CD4-positive, CD25-positive, alpha-beta regulatory T cell (primary cell): Measurements from ENCODE around the gene SATB2. TPM values are rescaled to one million over a fixed set of nuclear protein-coding genes. Genes with fewer than 3 reads are reported as not detected.
A peak's percentile ranks its signal among the peaks of the same experiment; 100 is the strongest.

Experiments
- ATAC-seq, 2 donors: fragments of 150-1000 bp; cut with Tn5 transposase; one replicate each; pipeline ENCODE4 v1.10.0; 2021; ENCODE audit warnings: low read depth in 2 of 2, moderate number of reproducible peaks in 2 of 2, moderate library complexity in 1 of 2
- DNase-seq, 3 donors: peaks; one replicate each; pipeline versions ENCODE4 v3.0.0 to v3.0.0-alpha.2; 2012 to 2022; ENCODE audit warnings: mixed read lengths in 1 of 3
- H3K27ac ChIP-seq: one replicate; pipeline ENCODE4 v1.7.0; 2013; ENCODE audit warnings: mild to moderate bottlenecking, low read length; ENCODE audit not compliant: insufficient read depth, poor library complexity, severe bottlenecking
- H3K27me3 ChIP-seq: one replicate; pipeline ENCODE4 v1.7.0; 2013; ENCODE audit warnings: low read length; ENCODE audit not compliant: control insufficient read depth, insufficient read depth
- H3K36me3 ChIP-seq: one replicate; pipeline ENCODE4 v1.7.0; 2013; ENCODE audit warnings: mild to moderate bottlenecking, low read length, moderate library complexity; ENCODE audit not compliant: control insufficient read depth, insufficient read depth
- H3K4me1 ChIP-seq: 2 replicates; pipeline ENCODE4 v1.7.0; 2013; ENCODE audit warnings: mild to moderate bottlenecking, low read length; ENCODE audit not compliant: insufficient read depth, control insufficient read depth, poor library complexity, severe bottlenecking
- H3K4me3 ChIP-seq: one replicate; pipeline ENCODE4 v1.7.0; 2013; ENCODE audit warnings: low read depth, mild to moderate bottlenecking, low read length, moderate library complexity
- H3K9me3 ChIP-seq, 2 experiments: 1 replicate in 1 of 2; 2 replicates in 1 of 2; pipeline ENCODE4 v1.7.0; 2013; ENCODE audit warnings: low read length in 2 of 2, mild to moderate bottlenecking in 1 of 2, moderate library complexity in 1 of 2; ENCODE audit not compliant: control insufficient read depth in 2 of 2
- H3K27ac Mint-ChIP-seq, 3 donors: one replicate each; pipeline ENCODE4 v1.8.0; 2020 to 2022; ENCODE audit warnings: mild to moderate bottlenecking in 3 of 3, mixed read lengths in 3 of 3, moderate library complexity in 2 of 3
- H3K27me3 Mint-ChIP-seq: one replicate; pipeline ENCODE4 v1.8.0; 2022; ENCODE audit warnings: mild to moderate bottlenecking, mixed read lengths
- H3K36me3 Mint-ChIP-seq: one replicate; pipeline ENCODE4 v1.8.0; 2020; ENCODE audit warnings: mixed read lengths
- H3K4me1 Mint-ChIP-seq, 4 donors: one replicate each; pipeline ENCODE4 v1.8.0; 2020 to 2022; ENCODE audit warnings: mixed read lengths in 4 of 4, mild to moderate bottlenecking in 1 of 4
- H3K4me3 Mint-ChIP-seq, 4 donors: one replicate each; pipeline ENCODE4 v1.8.0; 2020 to 2022; ENCODE audit warnings: mild to moderate bottlenecking in 4 of 4, mixed read lengths in 4 of 4, moderate library complexity in 3 of 4
- H3K9me3 Mint-ChIP-seq, 7 donors: one replicate each; pipeline ENCODE4 v1.8.0; 2020 to 2022; ENCODE audit warnings: mixed read lengths in 7 of 7, mild to moderate bottlenecking in 3 of 7, moderate library complexity in 2 of 7
- polyA plus RNA-seq, 4 donors: library from polyadenylated mRNA; unstranded; fragments of 300-500 nt; fragmentation: Illumina TruSeq; gene quantifications; one replicate each; pipeline ENCODE4 v1.2.3, GENCODE V29; 2021
- total RNA-seq: library from RNA; stranded (reverse); gene quantifications from one replicate; pipeline ENCODE4 v1.2.3, GENCODE V29; 2022

The SATB2 gene
- total and polyA plus RNA-seq, 5 donors from 2014 or later: 0.05 TPM; not detected in 4

DNA sequence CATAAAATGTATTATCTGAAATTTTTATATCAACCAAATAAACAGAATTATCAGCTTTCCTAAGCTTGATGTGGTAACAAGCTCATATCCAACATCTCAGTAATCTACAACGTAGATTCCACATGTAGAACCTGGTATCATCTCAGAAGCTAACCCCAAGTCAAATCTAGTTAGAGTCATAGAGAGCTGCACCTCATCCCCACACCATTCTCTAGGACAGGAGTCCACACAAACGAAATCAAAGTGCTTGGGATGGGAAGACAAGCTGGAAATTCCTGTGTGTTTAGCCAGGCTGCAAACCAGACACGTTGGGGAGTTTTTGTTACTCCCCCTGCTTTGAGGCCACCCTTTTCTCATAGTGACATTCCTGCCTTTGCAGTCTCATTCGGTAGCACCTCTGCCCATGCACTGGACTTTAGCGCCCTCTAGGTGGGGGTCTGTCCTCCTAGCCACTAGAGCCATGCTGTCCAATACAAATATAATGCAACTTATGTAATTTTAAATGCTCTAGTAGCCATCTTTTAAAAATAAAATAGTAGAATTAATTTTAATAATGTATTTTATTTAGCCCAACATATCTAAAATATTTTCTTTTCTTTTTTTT lies 28.1 kb upstream of the SATB2 start:
- no peaks in the 10 kb centered on the region for H3K36me3 ChIP-seq
- no peaks in the 10 kb centered on the region for H3K4me1 ChIP-seq
- H3K27ac ChIP-seq: no peak overlapping the region
- no peak for ATAC-seq
- no peak overlapping the region for H3K4me3 ChIP-seq
- peaks cover 2% of the 10 kb centered on the region for H3K27me3 ChIP-seq
- H3K9me3 ChIP-seq: no peaks in the 10 kb centered on the region
- H3K4me1 Mint-ChIP-seq: no peaks in the 10 kb centered on the region
- peak in 1 of 3 donors; percentile 28 for DNase-seq
- H3K4me3 Mint-ChIP-seq: no peak overlapping the region
- no peak overlapping the region for H3K27ac Mint-ChIP-seq
- no peaks in the 10 kb centered on the region for H3K36me3 Mint-ChIP-seq
- H3K27me3 Mint-ChIP-seq: peaks cover 27% of the 10 kb centered on the region
- no peaks in the 10 kb centered on the region for H3K9me3 Mint-ChIP-seq

DNA sequence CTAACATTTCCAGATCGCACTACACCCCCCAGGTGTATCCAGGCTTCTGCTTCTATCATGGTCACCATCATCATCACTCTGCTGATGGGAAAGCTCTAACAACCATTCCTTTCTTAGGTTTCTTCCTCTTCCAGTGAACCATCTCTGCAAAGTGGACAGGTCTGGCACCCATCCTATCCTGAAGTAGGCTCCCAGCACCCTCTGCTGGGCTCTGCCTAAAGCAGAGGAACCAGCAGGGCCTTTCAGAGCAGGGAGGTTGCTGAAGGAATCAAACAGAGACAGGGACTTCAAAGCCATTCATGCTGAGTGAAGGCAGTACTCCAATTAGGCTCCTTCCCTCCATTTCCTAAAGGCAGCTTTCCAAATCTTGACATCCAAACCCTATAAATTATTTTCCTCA lies 27.2 kb upstream of the SATB2 start:
- Histone ChIP-seq H3K36me3 (no peaks in the 10 kb centered on the region), H3K27ac (no peak overlapping the region), H3K9me3 (no peaks in the 10 kb centered on the region), H3K4me3 (no peak overlapping the region), H3K27me3 (peaks cover 2% of the 10 kb centered on the region), H3K4me1 (no peaks in the 10 kb centered on the region)
- Mint-ChIP-seq H3K36me3 (no peaks in the 10 kb centered on the region), H3K27me3 (peaks cover 27% of the 10 kb centered on the region), H3K27ac (peak overlapping the region in 1 of 3 donors; percentile 68), H3K4me3 (no peak overlapping the region), H3K4me1 (no peaks in the 10 kb centered on the region), H3K9me3 (no peaks in the 10 kb centered on the region)
- ATAC-seq (no peak), DNase-seq (no peak)

DNA sequence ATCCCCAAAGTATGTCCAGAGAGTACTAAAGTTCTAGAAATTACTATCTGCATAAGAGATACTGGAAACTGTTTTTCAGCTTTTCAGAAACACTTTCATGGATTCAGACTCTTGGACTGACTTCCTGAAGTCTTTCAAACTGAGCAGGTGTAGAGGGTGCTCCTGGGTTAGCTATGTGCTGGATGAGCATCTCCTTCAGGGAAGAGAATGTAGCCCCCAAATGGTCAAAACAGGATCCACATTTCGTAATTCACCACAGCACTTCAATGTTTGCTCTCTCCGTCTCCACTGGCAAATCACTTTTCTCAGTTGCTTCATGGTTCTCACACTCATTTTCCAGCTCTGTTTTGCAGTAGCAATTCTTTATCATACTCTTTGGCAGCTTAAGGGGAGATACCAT lies 23.2 kb upstream of the SATB2 start:
- ATAC-seq: no peak
- H3K36me3 ChIP-seq: no peaks in the 10 kb centered on the region
- Mint-ChIP-seq H3K27ac (no peak overlapping the region), H3K4me1 (no peaks in the 10 kb centered on the region), H3K27me3 (peaks cover 31% of the 10 kb centered on the region), H3K4me3 (no peak overlapping the region), H3K9me3 (peaks cover 0 to 3% (median 0%) of the 10 kb centered on the region in 7 donors), H3K36me3 (no peaks in the 10 kb centered on the region)
- no peaks in the 10 kb centered on the region for H3K9me3 ChIP-seq
- H3K4me1 ChIP-seq: no peaks in the 10 kb centered on the region
- H3K27me3 ChIP-seq: no peaks in the 10 kb centered on the region
- no peak overlapping the region for H3K4me3 ChIP-seq
- H3K27ac ChIP-seq: no peak overlapping the region
- no peak for DNase-seq

DNA sequence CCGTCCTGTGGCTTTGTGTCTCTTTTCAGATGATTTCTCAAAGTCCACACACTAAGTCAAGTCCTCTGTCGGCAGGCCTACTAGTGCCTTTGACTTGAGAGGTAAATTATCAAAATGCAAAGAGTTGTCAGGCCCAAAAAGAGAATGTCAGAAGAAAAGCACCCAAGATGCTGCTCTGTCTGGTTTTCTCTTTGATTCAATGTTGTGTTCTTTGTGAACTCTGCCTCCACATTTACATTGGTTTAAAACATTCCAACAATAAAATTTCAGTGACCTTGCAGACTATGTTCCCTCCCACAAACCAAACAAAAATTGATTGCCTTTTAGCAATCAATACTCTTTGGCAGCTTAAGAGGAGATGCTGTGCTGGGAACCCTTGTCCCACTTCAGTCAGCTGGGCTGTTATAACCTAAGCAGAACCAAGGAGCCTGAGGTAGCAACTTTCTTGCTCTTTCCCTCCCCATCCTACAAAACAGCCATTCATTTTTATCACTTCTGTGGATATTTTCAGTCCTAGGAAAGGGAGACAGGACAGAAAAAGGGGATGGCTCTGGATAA lies 19.6 kb upstream of the SATB2 start:
- no peak overlapping the region for H3K4me3 Mint-ChIP-seq
- H3K9me3 Mint-ChIP-seq: peaks cover 0 to 4% (median 0%) of the 10 kb centered on the region in 7 donors
- Histone ChIP-seq H3K27me3 (peaks cover 13% of the 10 kb centered on the region), H3K4me3 (no peak overlapping the region), H3K27ac (no peak overlapping the region), H3K36me3 (no peaks in the 10 kb centered on the region), H3K9me3 (no peaks in the 10 kb centered on the region), H3K4me1 (no peaks in the 10 kb centered on the region)
- no peak for ATAC-seq
- no peak overlapping the region for H3K27ac Mint-ChIP-seq
- no peaks in the 10 kb centered on the region for H3K36me3 Mint-ChIP-seq
- no peaks in the 10 kb centered on the region for H3K4me1 Mint-ChIP-seq
- H3K27me3 Mint-ChIP-seq: peaks cover 46% of the 10 kb centered on the region
- no peak for DNase-seq

DNA sequence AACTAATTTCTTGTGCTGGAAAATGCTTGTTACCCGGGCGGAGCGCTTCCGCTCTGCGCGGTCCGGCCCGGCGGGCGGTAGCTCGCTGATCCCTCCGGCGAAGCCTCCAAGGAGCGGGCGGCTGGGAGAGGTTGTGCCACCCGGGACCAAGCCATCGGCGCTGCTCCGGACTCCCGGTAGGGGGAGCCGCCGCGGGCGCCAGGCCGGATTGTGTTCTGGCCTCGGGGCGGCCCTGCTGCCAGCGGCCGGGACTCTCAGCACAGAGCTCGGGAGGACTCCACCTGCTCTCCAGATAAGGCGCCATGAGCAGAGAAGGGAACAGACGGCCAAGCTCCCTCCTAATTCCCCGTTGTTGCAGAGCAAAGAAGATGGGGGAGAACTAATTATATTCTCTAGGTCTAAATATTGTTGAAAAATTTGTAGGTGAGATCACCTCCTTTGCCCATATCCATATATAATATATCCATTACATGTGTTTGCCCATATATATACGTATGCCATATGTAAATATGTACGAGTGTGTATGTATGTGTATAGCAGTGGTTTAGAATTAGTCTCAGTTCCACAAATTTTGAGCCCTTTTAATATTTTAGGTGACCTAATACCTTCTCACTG lies 13.8 kb upstream of the SATB2 start:
- DNase-seq (no peak), ATAC-seq (peak in 1 of 2 donors; percentile 34)
- Histone ChIP-seq H3K4me3 (no peak overlapping the region), H3K27me3 (peaks cover 52% of the 10 kb centered on the region), H3K27ac (no peak overlapping the region), H3K9me3 (peaks cover 1 to 5% of the 10 kb centered on the region in 2 experiments), H3K4me1 (peaks cover 4% of the 10 kb centered on the region), H3K36me3 (no peaks in the 10 kb centered on the region)
- peaks cover 0 to 21% (median 4%) of the 10 kb centered on the region in 4 donors for H3K4me1 Mint-ChIP-seq
- H3K9me3 Mint-ChIP-seq: peaks cover 0 to 6% (median 0%) of the 10 kb centered on the region in 7 donors
- peaks cover 86% of the 10 kb centered on the region for H3K27me3 Mint-ChIP-seq
- H3K36me3 Mint-ChIP-seq: no peaks in the 10 kb centered on the region
- H3K4me3 Mint-ChIP-seq: no peak overlapping the region
- no peak overlapping the region for H3K27ac Mint-ChIP-seq

DNA sequence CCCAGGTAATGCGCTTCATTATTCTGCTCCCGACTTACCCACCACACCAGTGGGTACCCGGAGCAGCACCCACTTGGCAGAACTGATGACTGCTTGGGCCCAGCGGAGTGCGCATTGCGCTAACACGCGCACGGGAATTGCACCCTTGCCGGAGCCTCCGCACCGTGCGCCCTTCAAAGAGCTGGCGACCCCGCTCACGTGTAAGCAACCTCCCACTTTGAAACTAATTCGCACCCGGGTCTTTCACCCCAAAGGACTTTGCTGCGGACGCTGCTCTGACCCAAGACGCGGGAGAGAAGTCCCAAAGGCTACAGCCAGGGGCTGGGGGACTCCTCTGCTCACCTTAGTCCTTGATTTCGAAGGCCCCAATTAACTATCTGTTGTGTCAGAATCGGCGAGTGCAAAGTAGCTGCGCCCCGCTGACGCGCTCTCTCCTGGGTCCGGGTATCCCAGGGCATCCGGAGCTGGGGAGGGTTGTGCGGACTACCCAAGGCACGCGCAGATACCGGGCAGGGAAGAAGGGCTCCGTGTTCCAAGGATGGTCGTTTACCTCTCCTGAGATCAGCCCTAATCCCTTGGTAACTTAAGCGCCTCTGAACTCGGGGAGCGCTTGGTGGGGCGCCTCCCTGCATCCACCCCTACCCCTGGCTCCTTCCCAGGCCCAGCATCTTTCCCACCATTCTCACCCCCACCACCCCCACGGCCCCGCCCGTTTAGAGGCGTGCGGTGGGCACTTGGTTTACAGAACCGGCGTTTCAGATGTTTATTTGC lies 13.1 kb upstream of the SATB2 start:
- H3K27me3 ChIP-seq: peaks cover 58% of the 10 kb centered on the region
- peaks cover 0 to 10% (median 0%) of the 10 kb centered on the region in 7 donors for H3K9me3 Mint-ChIP-seq
- no peak overlapping the region for H3K27ac Mint-ChIP-seq
- DNase-seq (no peak), ATAC-seq (no peak)
- H3K4me1 Mint-ChIP-seq: peaks cover 0 to 21% (median 4%) of the 10 kb centered on the region in 4 donors
- no peak overlapping the region for H3K4me3 Mint-ChIP-seq
- H3K36me3 ChIP-seq: no peaks in the 10 kb centered on the region
- no peak overlapping the region for H3K4me3 ChIP-seq
- no peaks in the 10 kb centered on the region for H3K36me3 Mint-ChIP-seq
- H3K27ac ChIP-seq: no peak overlapping the region
- peaks cover 88% of the 10 kb centered on the region for H3K27me3 Mint-ChIP-seq
- H3K4me1 ChIP-seq: peaks cover 4% of the 10 kb centered on the region
- peaks cover 1 to 5% of the 10 kb centered on the region in 2 experiments for H3K9me3 ChIP-seq

DNA sequence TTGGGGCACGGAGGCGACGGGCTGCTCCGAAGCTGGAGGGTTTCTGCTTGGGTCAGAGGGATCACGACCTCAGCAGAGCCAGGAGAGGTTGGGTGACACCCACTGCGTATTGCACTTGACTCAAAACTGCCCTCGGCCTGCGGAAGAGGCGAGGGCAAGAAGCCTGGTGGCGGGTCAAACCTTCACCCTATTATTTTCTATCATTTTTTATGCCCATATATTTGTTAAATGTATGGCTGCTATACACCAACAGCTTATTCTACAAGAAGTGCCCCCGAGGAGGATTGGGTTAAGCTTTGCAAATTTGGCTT lies 12.6 kb upstream of the SATB2 start:
- ATAC-seq (no peak), DNase-seq (no peak)
- Histone ChIP-seq H3K9me3 (peaks cover 1 to 5% of the 10 kb centered on the region in 2 experiments), H3K4me1 (peaks cover 4% of the 10 kb centered on the region), H3K36me3 (no peaks in the 10 kb centered on the region), H3K27ac (no peak overlapping the region), H3K27me3 (peaks cover 62% of the 10 kb centered on the region), H3K4me3 (no peak overlapping the region)
- Mint-ChIP-seq H3K36me3 (no peaks in the 10 kb centered on the region), H3K4me3 (no peak overlapping the region), H3K27me3 (peaks cover 92% of the 10 kb centered on the region), H3K9me3 (peaks cover 0 to 12% (median 0%) of the 10 kb centered on the region in 7 donors), H3K4me1 (peaks cover 2 to 21% (median 4%) of the 10 kb centered on the region in 4 donors), H3K27ac (no peak overlapping the region)
